Colonic mucosa (tissue), 4 donors: ENCODE measurements around the gene EFCAB13. TPM values are rescaled to one million over a fixed set of nuclear protein-coding genes. Genes with fewer than 3 reads are reported as not detected.

ENCODE experiments used
- DNase-seq: peaks from one replicate; pipeline ENCODE4 v3.0.0-alpha.2; 2020
- H3K27ac ChIP-seq: fragments of 200-600 bp; one replicate; pipeline ENCODE4 v1.8.0; 2021
- H3K27me3 ChIP-seq: fragments of 200-600 bp; one replicate; pipeline ENCODE4 v1.8.0; 2021
- H3K36me3 ChIP-seq: fragments of 200-600 bp; one replicate; pipeline ENCODE4 v1.8.0; 2021
- H3K4me1 ChIP-seq: fragments of 200-600 bp; one replicate; pipeline ENCODE4 v1.8.0; 2021; ENCODE audit warnings: mild to moderate bottlenecking
- H3K4me3 ChIP-seq: fragments of 200-600 bp; one replicate; pipeline ENCODE4 v1.8.0; 2021
- H3K9ac ChIP-seq, 2 donors: one replicate each; pipeline ENCODE4 v1.7.0; 2013; ENCODE audit warnings: control low read depth in 2 of 2, low read depth in 2 of 2, low read length in 2 of 2
- H3K9me3 ChIP-seq: fragments of 200-600 bp; one replicate; pipeline ENCODE4 v1.8.0; 2021
- intact Hi-C: fragments of 100-400 bp; cut with DNase I; formaldehyde crosslinking; loops from one replicate; pipeline ENCODE4 v1.14.1; 2022
- total RNA-seq, 2 donors: library from RNA; stranded (reverse); fragmentation: NEBNext Ultra II Directional in 1 of 2; extraction: Animal tissue kit (Norgen Biotek cat#: 25700) in 1 of 2; gene quantifications; one replicate each; pipeline ENCODE4 v1.2.1, GENCODE V29; 2021
- TF ChIP-seq, protein P1 (sequence below): fragments of 200-600 bp; IDR thresholded peaks from one replicate; pipeline ENCODE4 v1.8.0; 2022; ENCODE audit warnings: antibody characterized with exemption, mild to moderate bottlenecking
- donor health status: healthy.
- donor health status: DM: no; HTN: no; CAD: no.
- donor health status: DM: no; HTN: no; CAD: no.

The EFCAB13 gene
- total RNA-seq, 2 donors from 2014 or later, result 2.6 to 3.2 TPM

- H3K27me3 ChIP-seq, result no peaks in the 10 kb centered on the region
- no peaks in the 10 kb centered on the region for H3K4me1 ChIP-seq
- H3K9me3 ChIP-seq, result no peaks in the 10 kb centered on the region
- H3K4me3 ChIP-seq, result no peak overlapping the region
- TF ChIP-seq, protein P1, sequence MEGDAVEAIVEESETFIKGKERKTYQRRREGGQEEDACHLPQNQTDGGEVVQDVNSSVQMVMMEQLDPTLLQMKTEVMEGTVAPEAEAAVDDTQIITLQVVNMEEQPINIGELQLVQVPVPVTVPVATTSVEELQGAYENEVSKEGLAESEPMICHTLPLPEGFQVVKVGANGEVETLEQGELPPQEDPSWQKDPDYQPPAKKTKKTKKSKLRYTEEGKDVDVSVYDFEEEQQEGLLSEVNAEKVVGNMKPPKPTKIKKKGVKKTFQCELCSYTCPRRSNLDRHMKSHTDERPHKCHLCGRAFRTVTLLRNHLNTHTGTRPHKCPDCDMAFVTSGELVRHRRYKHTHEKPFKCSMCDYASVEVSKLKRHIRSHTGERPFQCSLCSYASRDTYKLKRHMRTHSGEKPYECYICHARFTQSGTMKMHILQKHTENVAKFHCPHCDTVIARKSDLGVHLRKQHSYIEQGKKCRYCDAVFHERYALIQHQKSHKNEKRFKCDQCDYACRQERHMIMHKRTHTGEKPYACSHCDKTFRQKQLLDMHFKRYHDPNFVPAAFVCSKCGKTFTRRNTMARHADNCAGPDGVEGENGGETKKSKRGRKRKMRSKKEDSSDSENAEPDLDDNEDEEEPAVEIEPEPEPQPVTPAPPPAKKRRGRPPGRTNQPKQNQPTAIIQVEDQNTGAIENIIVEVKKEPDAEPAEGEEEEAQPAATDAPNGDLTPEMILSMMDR, result no peak
- no peak overlapping the region for H3K27ac ChIP-seq
- no peak overlapping the region for H3K9ac ChIP-seq
- DNase-seq, result no peak
- no peaks in the 10 kb centered on the region for H3K36me3 ChIP-seq
- intact Hi-C loops, result no loop called here
Observed at GRCh38 chr17:47289302-47289701, 34.5 kb upstream of the EFCAB13 start.

- no peaks in the 10 kb centered on the region for H3K36me3 ChIP-seq
- no peak overlapping the region for H3K4me3 ChIP-seq
- H3K9ac ChIP-seq, result no peak overlapping the region
- TF ChIP-seq, protein P1, result no peak
- no peak overlapping the region for H3K27ac ChIP-seq
- no peaks in the 10 kb centered on the region for H3K4me1 ChIP-seq
- no peaks in the 10 kb centered on the region for H3K27me3 ChIP-seq
- no peak for DNase-seq
- H3K9me3 ChIP-seq, result no peaks in the 10 kb centered on the region
- intact Hi-C loops, result no loop called here
Observed at GRCh38 chr17:47290870-47291241, 32.9 kb upstream of the EFCAB13 start.

DNA sequence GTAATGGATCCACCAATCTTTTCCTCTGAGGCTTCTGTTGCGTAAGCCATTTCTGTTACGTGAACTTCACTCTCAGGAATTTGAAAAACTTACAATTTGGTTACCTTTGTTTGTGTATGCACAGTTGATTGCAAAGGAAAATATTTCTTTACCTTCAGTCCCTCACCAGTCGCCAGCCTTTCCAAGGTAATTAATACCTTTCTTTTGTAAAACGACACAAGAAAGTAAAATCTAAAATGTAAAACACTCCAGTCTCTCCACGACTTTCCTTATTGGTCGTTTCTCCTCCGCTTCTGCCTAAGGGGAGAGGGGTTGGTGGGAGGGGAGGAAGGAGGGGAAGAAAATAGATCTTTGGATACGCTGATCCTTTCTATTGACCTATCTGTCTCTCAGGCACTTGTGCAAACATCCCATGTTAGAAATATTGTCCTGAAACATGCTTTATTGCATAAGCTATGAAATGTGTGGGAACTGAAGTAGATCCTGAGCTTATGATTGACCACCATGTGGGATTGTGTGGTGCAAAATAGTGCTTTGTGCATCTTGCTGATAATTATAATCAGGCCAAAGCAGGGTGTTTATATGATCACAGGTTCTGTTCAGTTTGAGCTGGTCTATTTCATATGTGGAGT is 32.4 kb upstream of the EFCAB13 start:
- intact Hi-C loops, result no loop called here
- no peaks in the 10 kb centered on the region for H3K9me3 ChIP-seq
- no peaks in the 10 kb centered on the region for H3K36me3 ChIP-seq
- no peak overlapping the region for H3K4me3 ChIP-seq
- TF ChIP-seq, protein P1, result no peak
- H3K9ac ChIP-seq, result no peak overlapping the region
- H3K27ac ChIP-seq, result no peak overlapping the region
- DNase-seq, result no peak
- H3K27me3 ChIP-seq, result no peaks in the 10 kb centered on the region
- no peaks in the 10 kb centered on the region for H3K4me1 ChIP-seq

GRCh38 chr17:47292206-47292605 is 31.5 kb upstream of the EFCAB13 start:
- Histone ChIP-seq H3K9me3 (no peaks in the 10 kb centered on the region), H3K9ac (no peak overlapping the region), H3K4me1 (no peaks in the 10 kb centered on the region), H3K27ac (no peak overlapping the region), H3K27me3 (no peaks in the 10 kb centered on the region), H3K4me3 (no peak overlapping the region), H3K36me3 (no peaks in the 10 kb centered on the region)
- TF ChIP-seq, protein P1, result no peak
- DNase-seq, result no peak
- intact Hi-C loops, result no loop called here

DNA sequence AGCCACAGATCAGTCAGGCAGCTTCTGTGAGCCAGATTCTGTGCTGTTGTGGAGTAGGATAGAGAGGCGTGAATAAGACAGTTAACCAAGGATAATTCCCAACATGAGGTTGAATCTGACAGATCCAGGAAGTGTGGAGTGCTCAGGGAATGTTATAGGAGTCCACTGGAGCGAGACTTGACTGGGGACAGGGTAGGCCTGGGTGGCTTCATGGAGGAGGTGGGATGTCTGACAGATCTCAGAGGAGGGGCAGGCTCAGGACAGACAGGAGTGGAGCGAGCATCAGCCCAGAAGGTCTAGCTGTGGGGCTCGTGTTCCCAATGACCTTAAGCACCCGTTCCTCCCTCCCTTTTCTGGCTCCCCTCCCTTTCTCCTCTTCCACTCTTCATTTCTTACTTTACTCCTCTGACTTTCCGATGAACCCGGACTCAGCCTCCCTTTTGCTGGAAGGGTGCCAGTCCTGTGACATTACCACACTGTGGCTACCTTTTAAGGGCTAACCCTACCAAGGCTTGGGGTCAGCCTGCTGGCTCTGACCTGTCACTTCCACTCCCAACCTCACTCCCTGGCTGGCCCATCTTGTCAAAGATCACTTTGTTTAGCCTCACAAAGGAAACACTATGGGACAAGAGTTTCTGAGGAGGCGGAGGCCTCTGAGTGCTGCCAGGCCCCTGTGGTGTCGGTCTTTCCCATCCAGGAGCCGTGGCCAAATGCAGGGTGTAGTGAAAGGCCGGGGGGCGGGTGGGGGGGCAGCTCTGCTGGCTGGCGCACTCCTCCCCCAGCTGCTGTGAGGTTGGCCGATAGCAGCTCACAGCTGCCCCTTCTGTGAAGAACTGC is 28.5 kb upstream of the EFCAB13 start:
- intact Hi-C loops, result no loop called here
- no peak for DNase-seq
- H3K9ac ChIP-seq, result no peak overlapping the region
- no peak overlapping the region for H3K4me3 ChIP-seq
- no peaks in the 10 kb centered on the region for H3K4me1 ChIP-seq
- TF ChIP-seq, protein P1, result no peak
- no peaks in the 10 kb centered on the region for H3K27me3 ChIP-seq
- H3K36me3 ChIP-seq, result no peaks in the 10 kb centered on the region
- no peak overlapping the region for H3K27ac ChIP-seq
- no peaks in the 10 kb centered on the region for H3K9me3 ChIP-seq
